ENCODE data around the gene NAA25.
"Not testable (repeated sequence)": the region's sequence is repeated elsewhere in the genome, so short reads cannot be mapped to it uniquely, and the experiment has no call there.

The NAA25 gene

GRCh38 chr12:112061137-112061536 lies 47.4 kb downstream of the NAA25 start:
- no peak for DNase-seq (ENCODE audit: low read depth, low spot score)

GRCh38 chr12:112049351-112049750 lies 59.2 kb downstream of the NAA25 start:
- DNase-seq (ENCODE audit: low read depth, low spot score) = no peak

GRCh38 chr12:112046003-112046402 lies 62.6 kb downstream of the NAA25 start:
- DNase-seq (ENCODE audit: low read depth, low spot score) = no peak

- DNase-seq (ENCODE audit: low read depth, low spot score) = not testable (repeated sequence)
These were observed 72.0 kb downstream of the NAA25 start for GRCh38 chr12:112036614-112037013.

GRCh38 chr12:112035219-112035785 lies 73.3 kb downstream of the NAA25 start:
- DNase-seq (ENCODE audit: low read depth, low spot score) = no peak

GRCh38 chr12:112032292-112032691 lies 76.3 kb downstream of the NAA25 start:
- no peak for DNase-seq (ENCODE audit: low read depth, low spot score)

- no peak for DNase-seq (ENCODE audit: low read depth, low spot score)
These were observed 77.1 kb downstream of the NAA25 start for GRCh38 chr12:112031472-112031871.

GRCh38 chr12:112029301-112029700 lies 79.3 kb downstream of the NAA25 start:
- no peak for DNase-seq (ENCODE audit: low read depth, low spot score)

- no peak for DNase-seq (ENCODE audit: low read depth, low spot score)
These were observed 82.7 kb downstream of the NAA25 start for GRCh38 chr12:112025808-112026375.

- no peak for DNase-seq (ENCODE audit: low read depth, low spot score)
These were observed 84.7 kb downstream of the NAA25 start for GRCh38 chr12:112023759-112024396.

GRCh38 chr12:112022241-112023016 lies 86.2 kb downstream of the NAA25 start:
- DNase-seq (ENCODE audit: low read depth, low spot score) = no peak

- no peak for DNase-seq (ENCODE audit: low read depth, low spot score)
These were observed 87.6 kb downstream of the NAA25 start for GRCh38 chr12:112020947-112021457.

GRCh38 chr12:112018571-112019237 lies 89.9 kb downstream of the NAA25 start:
- no peak for DNase-seq (ENCODE audit: low read depth, low spot score)

- DNase-seq (ENCODE audit: low read depth, low spot score) = no peak
These were observed 91.5 kb downstream of the NAA25 start for GRCh38 chr12:112017041-112017440.

- no peak for DNase-seq (ENCODE audit: low read depth, low spot score)
These were observed 92.6 kb downstream of the NAA25 start for GRCh38 chr12:112015938-112016337.

GRCh38 chr12:112013601-112014402 lies 94.8 kb downstream of the NAA25 start:
- peak; percentile 37 for DNase-seq (ENCODE audit: low read depth, low spot score)

GRCh38 chr12:112012775-112013600 lies 95.6 kb downstream of the NAA25 start, which contains the start of the genes ERP29 and TMEM116:
Gene ERP29 (plus strand): TSS chr12:112013426. CDS start chr12:112013466, 40 bp downstream.
Gene TMEM116 (minus strand): TSS chr12:112013165. CDS start chr12:112005270, 7,895 bp downstream.
- DNase-seq (ENCODE audit: low read depth, low spot score) = peak; percentile 100

- no peak for DNase-seq (ENCODE audit: low read depth, low spot score)
These were observed 96.9 kb downstream of the NAA25 start for GRCh38 chr12:112011685-112012084.

- DNase-seq (ENCODE audit: low read depth, low spot score) = no peak
These were observed 97.9 kb downstream of the NAA25 start for GRCh38 chr12:112010415-112011344.

Measured in activated naive CD8-positive, alpha-beta T cell treated with anti-CD3 and anti-CD28 coated beads, Interleukin-2, amount 50 U/mL, for 16 hours (primary cell).